Stimulated activated CD8-positive, alpha-beta memory T cell treated with anti-CD3 and anti-CD28 coated beads, Interleukin-2, amount 100 ng/mL, for 48 hours (primary cell): ENCODE data around the gene PFN1.
"Not testable (repeated sequence)": the region's sequence is repeated elsewhere in the genome, so short reads cannot be mapped to it uniquely, and the experiment has no call there.

Experiments
- DNase-seq, 2 donors: peaks; one replicate each; pipeline ENCODE4 v3.0.0-alpha.2; 2020; ENCODE audit warnings: low read depth in 2 of 2

PFN1 gene

GRCh38 chr17:4945176-4945943, 3.0 kb downstream of the PFN1 start:
- peak; percentile 73 to 83 for DNase-seq

- DNase-seq = peak; percentile 21 to 28
These were observed 3.7 kb downstream of the PFN1 start for GRCh38 chr17:4944554-4945175.

GRCh38 chr17:4944163-4944553, 4.2 kb downstream of the PFN1 start:
- DNase-seq = peak in 1 of 2 donors; percentile 35

GRCh38 chr17:4942760-4943508, 5.4 kb downstream of the PFN1 start:
- no peak for DNase-seq

- DNase-seq = no peak
These were observed 7.1 kb downstream of the PFN1 start for GRCh38 chr17:4941319-4941610.

- DNase-seq = peak; percentile 23 to 39
These were observed 7.6 kb downstream of the PFN1 start for GRCh38 chr17:4940555-4941318.

GRCh38 chr17:4939796-4940554, 8.4 kb downstream of the PFN1 start, which contains the start of the genes RNF167 and SLC25A11:
Gene RNF167 (plus strand): TSS chr17:4940268. CDS start chr17:4940910, 642 bp downstream.
Gene SLC25A11 (minus strand): TSS chr17:4940046. CDS start chr17:4939910, 136 bp downstream.
- DNase-seq = peak; percentile 87 to 91

GRCh38 chr17:4939546-4939795, 8.9 kb downstream of the PFN1 start:
- no peak for DNase-seq

GRCh38 chr17:4938688-4939545, 9.4 kb downstream of the PFN1 start:
- DNase-seq = no peak

GRCh38 chr17:4938069-4938491, 10.2 kb downstream of the PFN1 start:
- DNase-seq = no peak

- no peak for DNase-seq
These were observed 10.8 kb downstream of the PFN1 start for GRCh38 chr17:4937553-4937952.

- no peak for DNase-seq
These were observed 11.9 kb downstream of the PFN1 start for GRCh38 chr17:4936436-4936835.

GRCh38 chr17:4935650-4936049, 12.7 kb downstream of the PFN1 start:
- no peak for DNase-seq

GRCh38 chr17:4934173-4934979, 14.0 kb downstream of the PFN1 start:
- DNase-seq = no peak

GRCh38 chr17:4933646-4934045, 14.7 kb downstream of the PFN1 start:
- DNase-seq = no peak

- DNase-seq = no peak
These were observed 15.6 kb downstream of the PFN1 start for GRCh38 chr17:4932756-4933155.

- DNase-seq = no peak
These were observed 16.4 kb downstream of the PFN1 start, which contains the start of gene GP1BA for GRCh38 chr17:4931963-4932362. Gene GP1BA (plus strand): TSS chr17:4932277. CDS start chr17:4932605, 328 bp downstream.

- DNase-seq = no peak
These were observed 19.4 kb downstream of the PFN1 start for GRCh38 chr17:4928881-4929280.

- not testable (repeated sequence) for DNase-seq
These were observed 21.6 kb downstream of the PFN1 start for GRCh38 chr17:4926577-4927335.
